Neural crest cell (in vitro differentiated cells): Measurements from ENCODE around the gene CAMK2D. TPM values are rescaled to one million over a fixed set of nuclear protein-coding genes. Genes with fewer than 3 reads are reported as not detected.

Experiments used
- DNase-seq: peaks from one replicate; pipeline ENCODE4 v3.0.0; 2021; ENCODE audit warnings: low read depth, mixed read lengths, low spot score
- H3K27ac Mint-ChIP-seq: one replicate; pipeline ENCODE4 v1.8.0; 2021; ENCODE audit warnings: mild to moderate bottlenecking, mixed read lengths; ENCODE audit not compliant: unreplicated experiment
- H3K27me3 Mint-ChIP-seq: 2 replicates; pipeline ENCODE4 v1.8.0; 2021; ENCODE audit warnings: low read depth, mild to moderate bottlenecking, mixed read lengths
- H3K36me3 Mint-ChIP-seq: 2 replicates; pipeline ENCODE4 v1.8.0; 2021; ENCODE audit warnings: low read depth, mild to moderate bottlenecking, mixed read lengths
- H3K4me1 Mint-ChIP-seq: 2 replicates; pipeline ENCODE4 v1.8.0; 2021; ENCODE audit warnings: mixed read lengths
- H3K4me3 Mint-ChIP-seq: one replicate; pipeline ENCODE4 v1.8.0; 2021; ENCODE audit warnings: mild to moderate bottlenecking, mixed read lengths
- H3K9me3 Mint-ChIP-seq: 2 replicates; pipeline ENCODE4 v1.8.0; 2021; ENCODE audit warnings: mixed read lengths
- CTCF ChIP-seq: fragments of 200-600 bp; sonication (generic); conservative IDR thresholded peaks from 2 replicates; pipeline ENCODE4 v1.5.0; 2021; ENCODE audit warnings: antibody characterized with exemption, mild to moderate bottlenecking
- total RNA-seq: library from RNA; stranded (reverse); gene quantifications from 2 replicates; pipeline ENCODE4 v1.2.1, GENCODE V29; 2021

The CAMK2D gene
- total RNA-seq, 1 donor from 2014 or later: 33.7 TPM

- H3K27ac Mint-ChIP-seq: no peak overlapping the region
- no peak for TF ChIP-seq CTCF
- H3K4me3 Mint-ChIP-seq: no peak overlapping the region
- H3K4me1 Mint-ChIP-seq: peaks cover 3% of the 10 kb centered on the region
- peaks cover 21% of the 10 kb centered on the region for H3K36me3 Mint-ChIP-seq
- DNase-seq: no peak
- no peaks in the 10 kb centered on the region for H3K27me3 Mint-ChIP-seq
- no peaks in the 10 kb centered on the region for H3K9me3 Mint-ChIP-seq
Observed at GRCh38 chr4:113610537-113610936, 151.0 kb downstream of the CAMK2D start.

GRCh38 chr4:113607998-113608397 is 153.5 kb downstream of the CAMK2D start:
- H3K27me3 Mint-ChIP-seq: no peaks in the 10 kb centered on the region
- H3K36me3 Mint-ChIP-seq: peaks cover 23% of the 10 kb centered on the region
- H3K4me1 Mint-ChIP-seq: no peaks in the 10 kb centered on the region
- no peak for DNase-seq
- H3K4me3 Mint-ChIP-seq: no peak overlapping the region
- no peaks in the 10 kb centered on the region for H3K9me3 Mint-ChIP-seq
- no peak overlapping the region for H3K27ac Mint-ChIP-seq
- TF ChIP-seq CTCF: no peak

- TF ChIP-seq CTCF: no peak
- no peaks in the 10 kb centered on the region for H3K9me3 Mint-ChIP-seq
- H3K4me3 Mint-ChIP-seq: no peak overlapping the region
- H3K27ac Mint-ChIP-seq: no peak overlapping the region
- H3K27me3 Mint-ChIP-seq: no peaks in the 10 kb centered on the region
- DNase-seq: no peak
- H3K4me1 Mint-ChIP-seq: no peaks in the 10 kb centered on the region
- peaks cover 23% of the 10 kb centered on the region for H3K36me3 Mint-ChIP-seq
Observed at GRCh38 chr4:113607147-113607720, 154.3 kb downstream of the CAMK2D start.

GRCh38 chr4:113604955-113605354 is 156.6 kb downstream of the CAMK2D start:
- Mint-ChIP-seq H3K36me3 (peaks cover 23% of the 10 kb centered on the region), H3K27ac (no peak overlapping the region), H3K9me3 (no peaks in the 10 kb centered on the region), H3K4me3 (no peak overlapping the region), H3K27me3 (no peaks in the 10 kb centered on the region), H3K4me1 (no peaks in the 10 kb centered on the region)
- no peak for TF ChIP-seq CTCF
- DNase-seq: no peak

- no peaks in the 10 kb centered on the region for H3K27me3 Mint-ChIP-seq
- H3K36me3 Mint-ChIP-seq: peaks cover 23% of the 10 kb centered on the region
- H3K4me3 Mint-ChIP-seq: no peak overlapping the region
- H3K4me1 Mint-ChIP-seq: no peaks in the 10 kb centered on the region
- no peak for DNase-seq
- H3K27ac Mint-ChIP-seq: no peak overlapping the region
- H3K9me3 Mint-ChIP-seq: no peaks in the 10 kb centered on the region
- TF ChIP-seq CTCF: no peak
Observed at GRCh38 chr4:113603911-113604310, 157.6 kb downstream of the CAMK2D start.
